ENCODE results near the gene AGBL1.

The AGBL1 gene

GRCh38 chr15:86235667-86236066 is 156.0 kb downstream of the AGBL1 start:
- ATAC-seq (replicated peaks; ENCODE audit: extremely low read depth, poor library complexity, severe bottlenecking), result no peak

GRCh38 chr15:86236356-86237110 is 156.9 kb downstream of the AGBL1 start:
- no peaks in the 10 kb centered on the region for H3K36me3 Mint-ChIP-seq (ENCODE audit: insufficient read depth)
- H3K27me3 Mint-ChIP-seq, result peaks cover 35% of the 10 kb centered on the region
- H3K4me3 Mint-ChIP-seq, result no peak overlapping the region
- no peak overlapping the region for H3K27ac Mint-ChIP-seq (ENCODE audit: low read depth)
- no peaks in the 10 kb centered on the region for H3K9me3 Mint-ChIP-seq
- H3K4me1 Mint-ChIP-seq, result peaks cover 5% of the 10 kb centered on the region
- no peak for ATAC-seq (replicated peaks; ENCODE audit: extremely low read depth, poor library complexity, severe bottlenecking)
- DNase-seq (ENCODE audit: low spot score in 2 of 2), result no peak

More at GRCh38 chr15:86235667-86236066, 156.0 kb downstream of the AGBL1 start:
- Mint-ChIP-seq H3K36me3 (ENCODE audit: insufficient read depth) (no peaks in the 10 kb centered on the region), H3K9me3 (no peaks in the 10 kb centered on the region), H3K27ac (ENCODE audit: low read depth) (no peak overlapping the region), H3K4me1 (peaks cover 5% of the 10 kb centered on the region), H3K27me3 (peaks cover 37% of the 10 kb centered on the region), H3K4me3 (no peak overlapping the region)
- no peak for DNase-seq (ENCODE audit: low spot score in 2 of 2)

DNA sequence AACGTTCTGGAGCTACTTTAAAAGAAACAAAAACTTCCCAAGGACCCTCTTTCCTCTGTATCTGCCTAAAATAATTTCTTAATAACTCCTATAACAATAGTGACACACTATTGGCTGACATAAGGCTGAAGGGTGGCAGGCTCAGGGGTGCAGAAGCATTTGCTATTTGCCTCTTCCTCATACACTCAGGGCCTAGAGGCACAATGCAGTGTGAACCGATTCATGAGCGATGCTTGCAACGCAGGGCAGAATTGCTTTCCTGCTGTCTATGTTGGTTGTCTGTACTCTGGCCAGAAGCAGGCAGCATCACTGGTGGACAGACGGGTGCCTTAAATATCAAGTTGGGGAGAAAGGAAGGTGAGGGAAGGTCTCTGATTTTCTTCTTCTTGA is 157.4 kb downstream of the AGBL1 start:
- Mint-ChIP-seq H3K27me3 (peaks cover 30% of the 10 kb centered on the region), H3K4me1 (peaks cover 4% of the 10 kb centered on the region), H3K36me3 (ENCODE audit: insufficient read depth) (no peaks in the 10 kb centered on the region)

DNA sequence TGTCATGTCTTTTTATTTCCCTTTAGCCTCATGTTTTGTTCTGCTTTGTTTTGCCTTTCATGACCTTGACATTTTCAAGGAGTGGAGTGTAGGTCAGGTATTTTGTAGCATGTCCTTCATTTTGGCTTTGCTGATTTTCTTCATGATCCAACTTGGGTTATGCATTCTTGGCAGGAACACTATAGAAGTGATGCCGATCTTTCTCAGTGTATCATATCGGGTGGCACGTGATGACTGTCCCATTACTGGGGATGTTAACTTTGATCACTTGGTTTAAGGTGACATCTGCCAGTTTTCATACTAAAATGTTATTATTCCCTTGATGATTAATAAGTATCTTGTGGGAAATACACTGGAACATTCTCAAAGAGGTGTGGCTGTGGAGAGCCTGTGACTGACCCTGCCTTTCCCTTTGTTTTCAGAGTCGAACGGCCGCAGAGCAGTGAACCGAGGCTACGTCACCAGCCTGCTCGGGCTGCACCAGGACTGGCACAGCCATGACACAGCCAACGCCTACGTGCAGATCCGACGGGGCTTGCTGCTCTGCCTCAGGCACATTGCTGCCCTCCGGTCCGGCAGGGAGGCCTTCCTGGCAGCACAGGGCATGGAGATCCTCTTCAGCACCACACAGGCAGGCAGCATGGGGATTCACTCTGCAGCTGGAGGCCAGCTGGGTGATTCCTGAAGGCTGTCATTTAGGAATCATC is 167.7 kb downstream of the AGBL1 start:
- Mint-ChIP-seq H3K27ac (ENCODE audit: low read depth) (no peak overlapping the region), H3K4me3 (no peak overlapping the region), H3K36me3 (ENCODE audit: insufficient read depth) (no peaks in the 10 kb centered on the region), H3K4me1 (no peaks in the 10 kb centered on the region), H3K27me3 (no peaks in the 10 kb centered on the region), H3K9me3 (no peaks in the 10 kb centered on the region)
- ATAC-seq (replicated peaks; ENCODE audit: extremely low read depth, poor library complexity, severe bottlenecking) (no peak), DNase-seq (ENCODE audit: low spot score in 2 of 2) (no peak)

More for the DNA sequence above, 157.4 kb downstream of the AGBL1 start:
- no peak overlapping the region for H3K4me3 Mint-ChIP-seq
- H3K9me3 Mint-ChIP-seq, result no peaks in the 10 kb centered on the region
- ATAC-seq (replicated peaks; ENCODE audit: extremely low read depth, poor library complexity, severe bottlenecking) (no peak), DNase-seq (ENCODE audit: low spot score in 2 of 2) (no peak)
- H3K27ac Mint-ChIP-seq (ENCODE audit: low read depth), result no peak overlapping the region

DNA sequence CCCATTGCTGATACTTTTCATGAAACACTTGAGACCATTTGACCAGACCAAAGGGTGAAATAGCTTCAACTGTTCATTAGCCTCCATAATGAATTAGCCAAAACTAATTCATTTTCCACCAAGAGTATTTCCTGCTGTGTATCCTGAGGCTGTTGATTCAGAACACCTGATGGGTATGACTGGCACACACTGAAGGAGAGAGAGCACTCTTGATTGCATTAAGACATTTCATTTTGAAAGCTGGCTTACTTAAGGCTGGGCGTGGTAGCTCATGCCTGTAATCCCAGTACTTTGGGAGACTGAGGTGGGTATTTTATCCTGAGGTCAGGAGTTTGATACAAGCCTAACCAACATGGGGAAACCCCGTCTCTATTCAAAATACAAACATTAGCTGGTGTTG is 175.6 kb downstream of the AGBL1 start:
- Mint-ChIP-seq H3K36me3 (ENCODE audit: insufficient read depth) (no peaks in the 10 kb centered on the region), H3K27me3 (no peaks in the 10 kb centered on the region), H3K27ac (ENCODE audit: low read depth) (no peak overlapping the region), H3K4me3 (no peak overlapping the region), H3K4me1 (no peaks in the 10 kb centered on the region), H3K9me3 (no peaks in the 10 kb centered on the region)
- ATAC-seq (replicated peaks; ENCODE audit: extremely low read depth, poor library complexity, severe bottlenecking), result no peak
- DNase-seq (ENCODE audit: low spot score in 2 of 2), result no peak

GRCh38 chr15:86256628-86257027 is 177.0 kb downstream of the AGBL1 start:
- ATAC-seq (replicated peaks; ENCODE audit: extremely low read depth, poor library complexity, severe bottlenecking) (no peak), DNase-seq (ENCODE audit: low spot score in 2 of 2) (no peak)
- no peaks in the 10 kb centered on the region for H3K9me3 Mint-ChIP-seq
- no peak overlapping the region for H3K27ac Mint-ChIP-seq (ENCODE audit: low read depth)
- H3K27me3 Mint-ChIP-seq, result no peaks in the 10 kb centered on the region
- no peaks in the 10 kb centered on the region for H3K4me1 Mint-ChIP-seq
- no peak overlapping the region for H3K4me3 Mint-ChIP-seq
- no peaks in the 10 kb centered on the region for H3K36me3 Mint-ChIP-seq (ENCODE audit: insufficient read depth)

DNA sequence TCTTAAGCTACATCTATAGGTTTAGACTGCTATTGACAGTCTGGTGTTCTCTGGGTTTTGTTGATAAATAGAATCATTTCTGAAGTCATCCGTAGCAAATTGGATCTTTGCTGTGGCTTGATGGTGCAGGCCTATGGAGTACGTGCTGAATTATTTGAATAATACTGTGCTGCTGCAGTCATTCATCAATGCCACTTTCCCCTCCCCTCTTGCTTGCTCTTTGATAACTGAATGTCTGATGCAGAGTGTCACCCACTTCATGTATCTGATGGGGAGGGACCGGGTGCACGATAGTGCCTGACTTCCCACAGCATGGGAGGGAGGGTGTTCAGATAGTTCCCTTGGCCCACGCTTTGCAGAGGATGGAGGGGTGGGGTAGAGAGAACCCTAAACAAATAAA is 179.9 kb downstream of the AGBL1 start:
- no peaks in the 10 kb centered on the region for H3K9me3 Mint-ChIP-seq
- H3K36me3 Mint-ChIP-seq (ENCODE audit: insufficient read depth), result no peaks in the 10 kb centered on the region
- no peak for ATAC-seq (replicated peaks; ENCODE audit: extremely low read depth, poor library complexity, severe bottlenecking)
- H3K4me3 Mint-ChIP-seq, result no peak overlapping the region
- no peaks in the 10 kb centered on the region for H3K4me1 Mint-ChIP-seq
- H3K27ac Mint-ChIP-seq (ENCODE audit: low read depth), result no peak overlapping the region
- no peaks in the 10 kb centered on the region for H3K27me3 Mint-ChIP-seq
- DNase-seq (ENCODE audit: low spot score in 2 of 2), result no peak

DNA sequence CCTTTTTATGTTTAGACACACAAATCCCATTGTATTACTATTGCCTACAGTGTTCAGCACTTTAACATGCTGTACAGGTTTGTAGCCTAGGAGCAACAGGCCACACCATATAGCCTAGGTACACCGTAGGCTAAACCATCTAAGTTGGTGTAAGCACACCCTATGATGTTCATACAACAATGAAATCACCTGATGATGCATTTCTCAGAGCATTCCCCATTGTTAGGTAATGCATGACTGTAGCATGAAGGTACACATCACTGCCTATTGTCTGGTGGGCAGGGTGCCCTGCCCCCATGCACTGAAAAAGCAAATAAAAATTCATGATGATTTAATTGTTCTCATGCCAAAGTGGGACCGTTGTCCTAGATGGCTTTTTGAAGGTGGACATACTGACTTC is 183.6 kb downstream of the AGBL1 start:
- H3K9me3 Mint-ChIP-seq, result no peaks in the 10 kb centered on the region
- no peak overlapping the region for H3K27ac Mint-ChIP-seq (ENCODE audit: low read depth)
- H3K4me1 Mint-ChIP-seq, result no peaks in the 10 kb centered on the region
- H3K27me3 Mint-ChIP-seq, result peaks cover 30% of the 10 kb centered on the region
- ATAC-seq (replicated peaks; ENCODE audit: extremely low read depth, poor library complexity, severe bottlenecking), result no peak
- no peak overlapping the region for H3K4me3 Mint-ChIP-seq
- no peaks in the 10 kb centered on the region for H3K36me3 Mint-ChIP-seq (ENCODE audit: insufficient read depth)
- no peak for DNase-seq (ENCODE audit: low spot score in 2 of 2)

GRCh38 chr15:86266896-86267484 is 187.3 kb downstream of the AGBL1 start:
- Mint-ChIP-seq H3K27me3 (peaks cover 56% of the 10 kb centered on the region), H3K4me1 (no peaks in the 10 kb centered on the region), H3K27ac (ENCODE audit: low read depth) (no peak overlapping the region), H3K4me3 (no peak overlapping the region), H3K36me3 (ENCODE audit: insufficient read depth) (no peaks in the 10 kb centered on the region), H3K9me3 (no peaks in the 10 kb centered on the region)
- ATAC-seq (replicated peaks; ENCODE audit: extremely low read depth, poor library complexity, severe bottlenecking) (no peak), DNase-seq (ENCODE audit: low spot score in 2 of 2) (no peak)

DNA sequence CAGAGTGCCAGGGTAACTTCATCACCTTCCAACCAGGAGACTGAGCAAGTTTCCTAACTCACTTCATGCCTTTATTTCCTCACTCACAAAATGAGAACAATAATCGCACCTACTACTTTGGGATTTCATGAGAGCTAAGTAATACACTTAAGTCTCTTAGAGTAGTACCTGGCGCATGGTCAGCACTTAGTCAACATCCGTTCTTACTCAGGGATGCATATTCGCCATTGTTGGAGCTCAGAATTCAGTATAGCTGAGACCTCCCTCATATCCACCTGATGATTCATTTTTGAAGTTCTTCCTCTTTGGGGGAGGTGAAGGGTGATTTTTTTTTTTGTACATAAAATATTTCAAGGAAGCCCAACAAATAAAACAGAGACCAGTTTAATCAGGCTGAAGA is 188.2 kb downstream of the AGBL1 start:
- Mint-ChIP-seq H3K27ac (ENCODE audit: low read depth) (no peak overlapping the region), H3K4me3 (no peak overlapping the region), H3K9me3 (no peaks in the 10 kb centered on the region), H3K36me3 (ENCODE audit: insufficient read depth) (no peaks in the 10 kb centered on the region), H3K4me1 (no peaks in the 10 kb centered on the region), H3K27me3 (peaks cover 65% of the 10 kb centered on the region)
- ATAC-seq (replicated peaks; ENCODE audit: extremely low read depth, poor library complexity, severe bottlenecking) (no peak), DNase-seq (ENCODE audit: low spot score in 2 of 2) (no peak)

DNA sequence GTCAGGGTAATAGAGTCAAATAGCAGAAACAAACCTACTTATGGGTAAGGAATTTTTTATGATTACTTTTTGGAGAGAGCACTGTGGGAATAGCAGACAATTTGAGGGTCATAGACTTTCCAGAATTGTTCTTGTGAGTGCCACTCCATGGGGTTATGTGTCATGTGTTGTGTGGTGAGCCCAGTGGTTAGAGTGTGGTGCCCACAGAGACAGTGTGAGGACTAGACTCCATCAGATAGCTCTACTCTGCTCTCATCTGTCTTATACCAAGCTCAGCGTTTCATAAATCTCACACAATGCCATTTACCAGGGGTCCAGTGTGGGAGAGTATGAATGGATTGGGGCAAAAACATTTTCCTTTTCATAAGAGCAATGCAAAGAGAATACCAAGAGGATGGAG is 188.9 kb downstream of the AGBL1 start:
- H3K4me1 Mint-ChIP-seq, result no peaks in the 10 kb centered on the region
- H3K27me3 Mint-ChIP-seq, result peaks cover 67% of the 10 kb centered on the region
- no peak overlapping the region for H3K27ac Mint-ChIP-seq (ENCODE audit: low read depth)
- ATAC-seq (replicated peaks; ENCODE audit: extremely low read depth, poor library complexity, severe bottlenecking) (no peak), DNase-seq (ENCODE audit: low spot score in 2 of 2) (no peak)
- no peak overlapping the region for H3K4me3 Mint-ChIP-seq
- no peaks in the 10 kb centered on the region for H3K36me3 Mint-ChIP-seq (ENCODE audit: insufficient read depth)
- H3K9me3 Mint-ChIP-seq, result no peaks in the 10 kb centered on the region

GRCh38 chr15:86273309-86273708 is 193.6 kb downstream of the AGBL1 start:
- no peak for ATAC-seq (replicated peaks; ENCODE audit: extremely low read depth, poor library complexity, severe bottlenecking)
- Mint-ChIP-seq H3K9me3 (no peaks in the 10 kb centered on the region), H3K27ac (ENCODE audit: low read depth) (no peak overlapping the region), H3K4me1 (no peaks in the 10 kb centered on the region), H3K4me3 (no peak overlapping the region), H3K27me3 (peaks cover 46% of the 10 kb centered on the region), H3K36me3 (ENCODE audit: insufficient read depth) (peaks cover 1% of the 10 kb centered on the region)
- no peak for DNase-seq (ENCODE audit: low spot score in 2 of 2)

- no peaks in the 10 kb centered on the region for H3K9me3 Mint-ChIP-seq
- H3K27ac Mint-ChIP-seq (ENCODE audit: low read depth), result no peak overlapping the region
- no peak overlapping the region for H3K4me3 Mint-ChIP-seq
- peaks cover 33% of the 10 kb centered on the region for H3K27me3 Mint-ChIP-seq
- H3K4me1 Mint-ChIP-seq, result no peaks in the 10 kb centered on the region
- DNase-seq (ENCODE audit: low spot score in 2 of 2) (no peak), ATAC-seq (replicated peaks; ENCODE audit: extremely low read depth, poor library complexity, severe bottlenecking) (no peak)
- H3K36me3 Mint-ChIP-seq (ENCODE audit: insufficient read depth), result peaks cover 1% of the 10 kb centered on the region
Measured at GRCh38 chr15:86275361-86275760, 195.7 kb downstream of the AGBL1 start.

Data from central memory CD8-positive, alpha-beta T cell (primary cell).